HG02884 (cell line): Measurements from ENCODE around the gene HEY2.
"Not testable (repeated sequence)": the region's sequence is repeated elsewhere in the genome, so short reads cannot be mapped to it uniquely, and the experiment has no call there.

ENCODE experiments used
- ATAC-seq: cut with Tn5 transposase; IDR thresholded peaks from one replicate; pipeline ENCODE4 v1.9.1; 2021; ENCODE audit warnings: mild to moderate bottlenecking, moderate library complexity; ENCODE audit not compliant: unreplicated experiment

Gene HEY2

DNA sequence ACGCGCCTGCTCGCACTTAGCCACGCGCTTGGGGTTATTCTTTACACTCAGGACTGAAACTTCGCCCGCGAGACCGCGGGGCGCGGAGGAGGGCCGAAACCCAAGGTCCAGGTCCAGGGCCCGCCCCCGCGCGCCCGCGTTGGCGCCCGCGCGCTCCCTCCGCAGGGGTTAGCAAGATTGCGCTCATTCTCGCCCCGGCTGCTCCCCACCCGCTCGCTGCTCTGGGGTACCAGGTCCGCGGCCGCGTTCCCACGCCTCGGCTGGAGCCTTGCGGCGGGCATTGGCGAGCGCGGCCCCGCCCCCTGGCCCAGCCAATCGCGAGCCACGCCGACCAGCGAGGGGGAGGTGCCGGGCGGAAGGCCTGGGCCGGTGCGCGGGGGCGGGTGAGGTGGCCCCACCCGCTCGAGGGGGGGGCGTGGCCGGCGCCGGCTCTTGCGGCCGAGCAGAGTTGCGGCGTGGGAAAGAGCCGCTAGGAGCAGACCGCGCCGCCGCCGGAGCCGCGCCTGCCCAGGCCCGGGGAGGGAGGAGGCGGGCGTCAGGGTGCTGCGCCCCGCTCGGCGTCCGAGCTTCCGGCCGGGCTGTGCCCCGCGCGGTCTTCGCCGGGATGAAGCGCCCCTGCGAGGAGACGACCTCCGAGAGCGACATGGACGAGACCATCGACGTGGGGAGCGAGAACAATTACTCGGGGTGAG lies at the start of gene HEY2:
Gene HEY2 (plus strand): TSS at position 460 of the 692 bp plus-strand sequence. CDS start 145 bp downstream, at position 605.
- ATAC-seq, result peak; percentile 73

DNA sequence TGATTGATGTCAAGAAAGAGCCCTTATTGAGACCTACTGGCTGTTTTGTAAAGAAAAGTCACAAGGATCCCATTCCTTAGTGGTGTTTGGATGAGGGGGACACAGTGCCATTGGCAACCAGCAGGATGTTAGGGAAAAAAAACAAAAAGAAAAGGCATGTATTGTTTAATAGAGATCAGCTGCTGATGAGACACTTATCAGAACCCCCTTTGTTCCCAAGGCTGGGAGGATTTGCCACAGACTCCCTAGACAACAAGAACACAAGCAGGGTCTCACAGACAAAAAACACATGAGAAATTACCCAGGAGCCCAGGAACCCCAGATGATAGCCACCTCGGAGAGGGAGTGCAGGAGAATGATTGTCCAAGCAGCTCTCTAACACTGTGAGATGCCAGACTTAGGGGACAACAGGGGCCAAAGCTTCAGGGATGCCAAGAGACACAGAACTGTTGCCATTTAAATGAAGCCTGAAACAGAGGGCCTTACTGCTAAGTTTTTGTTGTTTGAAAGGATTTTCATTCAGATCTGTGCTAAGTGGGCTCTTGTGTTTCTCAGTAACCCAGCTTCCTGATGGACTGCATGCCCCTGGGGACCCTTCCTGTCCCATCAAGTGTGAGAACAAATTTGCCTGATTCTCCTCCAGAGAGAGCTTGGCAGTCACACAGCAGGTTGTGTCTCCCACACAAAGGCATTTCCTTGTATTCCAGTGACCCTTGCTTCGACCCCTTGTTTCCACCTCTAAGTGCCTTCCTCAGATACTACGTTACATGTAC lies 48.7 kb upstream of the HEY2 start:
- ATAC-seq, result no peak

DNA sequence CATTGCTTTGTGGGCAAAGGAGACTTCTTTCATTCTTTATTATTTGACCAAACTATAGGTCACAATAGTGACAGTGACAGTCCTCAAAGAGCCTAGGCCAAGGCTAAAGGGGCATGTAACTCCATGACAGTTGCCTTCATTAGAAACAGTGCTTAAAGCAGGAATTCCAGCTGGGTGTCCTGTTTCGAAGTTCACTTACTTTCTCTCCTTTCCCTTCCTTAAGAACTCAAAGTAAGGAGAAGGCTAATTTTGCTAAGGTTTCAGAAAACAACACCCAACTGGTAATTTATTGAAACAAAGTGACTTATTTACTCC lies 48.1 kb upstream of the HEY2 start:
- no peak for ATAC-seq

DNA sequence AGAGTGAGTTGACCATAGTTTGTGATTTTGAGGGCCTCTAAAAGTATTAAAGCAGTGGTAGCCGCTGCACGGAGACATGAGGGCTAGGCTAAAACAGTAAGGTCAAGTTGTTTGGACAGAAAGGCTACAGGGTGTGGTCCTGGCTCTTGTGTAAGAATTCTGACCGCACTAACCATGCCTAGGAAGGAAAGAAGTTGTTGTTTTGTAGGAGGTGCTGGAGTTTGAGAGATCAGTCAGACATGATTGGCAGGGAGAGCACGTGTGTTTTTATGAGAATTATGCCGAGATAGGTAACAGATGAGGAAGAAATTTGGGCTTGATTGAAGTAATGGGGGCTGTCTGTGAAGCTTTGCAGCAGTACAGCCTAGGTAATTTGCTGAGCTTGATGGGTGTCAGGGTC lies 45.5 kb upstream of the HEY2 start:
- ATAC-seq, result not testable (repeated sequence)

DNA sequence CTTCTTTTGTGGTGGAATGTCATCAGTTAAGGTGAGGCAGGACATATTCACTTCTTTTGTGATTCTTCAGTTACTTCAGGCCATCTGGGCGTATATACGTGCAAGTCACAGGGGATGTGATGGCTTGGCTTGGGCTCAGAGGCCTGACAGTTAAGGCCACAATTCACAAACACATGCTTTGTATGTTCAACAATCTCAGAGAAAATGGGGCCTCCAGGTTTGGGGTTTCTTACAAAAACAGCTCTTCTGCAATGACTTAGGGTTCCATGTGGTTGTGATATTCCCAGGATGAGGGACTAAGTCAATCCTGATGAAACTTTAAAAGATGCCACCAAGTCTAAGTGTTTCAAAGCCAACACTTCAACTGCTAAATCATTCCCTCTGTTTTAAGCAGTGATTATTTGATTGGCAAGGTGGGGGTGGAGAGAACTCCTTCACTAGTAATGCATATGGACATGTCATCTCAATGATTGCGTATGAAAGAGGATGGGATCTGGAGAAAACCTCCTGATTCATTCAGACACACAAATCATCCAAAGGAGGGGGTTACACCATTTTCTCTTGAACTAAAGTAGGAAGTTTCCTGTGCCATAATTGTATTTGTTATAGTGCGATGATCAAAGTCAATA lies 41.7 kb upstream of the HEY2 start:
- ATAC-seq, result no peak

DNA sequence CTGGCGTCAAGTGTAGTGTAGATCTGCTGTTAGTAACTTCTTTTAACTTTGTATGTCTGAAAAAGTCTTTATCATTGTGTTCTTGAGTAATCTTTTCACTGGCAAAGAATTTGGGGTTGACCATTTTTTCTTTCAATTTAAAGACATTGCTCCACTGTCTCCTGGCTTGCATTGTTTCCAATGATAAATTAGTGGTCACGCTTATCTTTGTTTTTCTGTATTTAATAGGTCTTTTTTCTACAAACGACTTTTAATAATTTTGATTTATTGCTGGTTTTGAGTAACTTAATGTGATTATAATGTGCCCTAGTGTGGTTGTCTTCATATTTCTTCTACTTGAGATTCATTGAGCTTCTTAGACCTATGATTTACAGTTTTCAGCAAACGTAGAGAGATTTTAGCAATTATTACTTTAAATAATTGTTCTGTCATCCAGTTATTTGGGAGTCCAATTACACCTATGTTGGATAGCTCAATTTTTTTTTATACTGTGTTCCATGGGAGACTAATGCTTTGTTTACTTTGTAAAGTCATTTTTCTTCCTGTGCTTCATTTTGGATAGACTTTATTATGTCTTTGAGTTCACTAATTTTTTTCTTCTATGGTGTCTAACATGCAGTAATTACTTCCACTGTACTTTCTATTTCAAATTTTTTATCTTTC lies 38.3 kb upstream of the HEY2 start:
- no peak for ATAC-seq

DNA sequence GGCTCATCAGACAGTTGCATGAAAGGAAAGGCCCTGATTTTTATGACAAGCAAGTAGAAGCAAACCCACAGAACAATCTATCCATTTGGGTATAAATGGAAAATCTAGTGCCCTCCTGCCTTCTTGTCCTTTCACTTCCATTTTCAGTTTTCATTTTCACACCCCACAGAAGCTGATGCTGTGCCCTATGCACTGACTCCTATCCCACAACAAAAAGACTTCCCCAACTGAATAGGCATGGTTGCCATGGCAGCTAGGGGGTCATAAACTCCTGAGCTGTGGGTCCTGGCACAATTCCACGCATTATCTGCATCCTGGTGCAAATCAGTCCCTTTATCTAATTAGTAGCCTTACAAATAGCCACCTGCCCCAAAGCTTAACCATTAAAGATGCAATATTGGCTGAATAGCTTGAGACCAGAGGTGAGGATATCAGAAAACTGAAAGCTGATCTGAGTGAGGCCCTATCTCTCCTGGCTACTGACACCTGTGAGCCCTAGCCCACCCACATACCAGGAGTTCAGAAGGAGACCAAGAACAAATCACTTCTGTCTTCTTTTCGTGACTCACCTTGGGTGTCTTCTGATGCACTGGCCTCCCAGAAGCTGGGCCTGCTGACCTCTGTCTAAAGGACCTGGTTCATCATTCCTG lies 34.9 kb upstream of the HEY2 start:
- ATAC-seq, result peak; percentile 42

DNA sequence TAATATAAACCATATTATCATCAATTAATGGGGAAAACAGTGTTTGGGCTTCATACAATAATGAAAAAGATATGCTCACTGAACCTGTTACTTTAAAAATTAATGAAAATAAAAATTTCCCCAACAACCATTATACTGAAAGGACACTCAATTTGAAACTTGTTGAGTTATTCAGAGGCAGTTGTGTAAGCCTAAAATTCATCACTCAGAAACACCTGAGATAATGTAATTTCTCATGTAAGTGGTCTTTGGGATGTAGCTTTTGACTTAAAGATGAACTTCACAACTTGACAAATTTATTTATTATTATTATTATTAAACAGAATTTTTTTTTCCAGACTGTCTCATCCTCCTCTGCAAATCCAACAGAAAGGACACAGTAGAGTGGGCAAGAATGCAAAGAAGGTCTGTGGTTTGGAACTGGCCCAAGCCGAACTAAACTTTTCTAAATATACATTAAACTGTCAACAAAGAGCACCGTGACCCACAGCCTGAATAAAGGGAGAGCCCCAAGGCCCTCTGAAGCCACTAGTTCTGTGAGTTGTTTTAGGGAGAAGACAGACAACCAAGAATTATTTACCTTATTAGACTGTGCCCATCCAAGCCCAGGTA lies 32.2 kb upstream of the HEY2 start:
- peak; percentile 83 for ATAC-seq

DNA sequence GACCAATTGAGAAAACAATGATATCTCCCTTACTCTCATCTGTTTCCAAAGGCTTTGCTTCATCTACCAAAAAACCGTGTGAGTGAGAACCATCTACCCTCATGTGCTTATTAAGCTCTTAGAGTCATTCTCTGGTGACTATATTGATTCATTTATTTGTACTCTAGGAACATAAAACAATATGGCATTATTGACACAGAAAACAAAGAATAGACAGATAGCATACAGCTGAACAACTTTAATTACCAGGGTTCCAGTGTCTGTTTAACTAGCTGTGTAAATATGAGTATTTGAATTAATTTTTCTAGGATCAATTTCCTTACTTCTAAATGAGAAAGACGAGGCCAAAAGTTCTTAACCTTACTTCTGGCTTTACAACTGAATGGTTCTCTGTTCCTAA lies 31.3 kb upstream of the HEY2 start:
- ATAC-seq, result no peak

DNA sequence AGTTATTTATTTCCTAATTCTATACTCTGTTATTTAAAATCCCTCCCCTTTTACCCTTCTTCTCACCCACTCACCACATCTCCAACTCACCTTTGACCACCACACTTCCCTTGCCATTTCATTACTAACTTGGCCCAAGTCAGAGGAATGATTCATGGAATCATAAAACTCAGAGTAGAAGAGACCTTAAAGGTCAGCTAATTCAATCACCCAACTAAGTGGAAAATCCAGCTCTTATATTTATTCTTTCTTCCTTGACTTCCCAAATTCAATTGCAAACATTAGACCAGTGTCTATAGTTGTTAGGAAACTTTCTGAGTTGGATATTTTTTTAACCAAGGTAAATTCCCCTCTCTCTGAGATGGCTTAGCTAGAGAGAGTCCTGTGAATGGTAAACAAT lies 26.5 kb upstream of the HEY2 start:
- ATAC-seq, result no peak

DNA sequence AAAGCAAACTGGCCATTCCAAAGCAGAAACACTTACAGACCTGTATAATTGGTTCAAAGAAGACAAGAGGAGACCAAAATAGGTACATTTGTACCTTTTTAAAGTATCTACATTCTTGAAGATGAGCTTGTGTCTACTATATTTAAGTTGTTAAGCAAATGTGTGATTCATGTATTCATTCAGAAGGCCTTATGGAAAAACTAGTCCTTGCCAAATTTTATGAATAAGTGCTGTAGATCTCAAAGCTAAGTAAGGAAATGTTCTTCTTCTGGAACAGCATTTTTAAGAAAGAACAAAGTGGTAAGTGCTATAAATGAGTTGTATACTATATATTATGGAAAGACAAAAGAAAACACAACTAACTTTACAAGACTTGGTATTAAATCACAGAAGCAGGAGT lies 22.2 kb upstream of the HEY2 start:
- ATAC-seq, result no peak

DNA sequence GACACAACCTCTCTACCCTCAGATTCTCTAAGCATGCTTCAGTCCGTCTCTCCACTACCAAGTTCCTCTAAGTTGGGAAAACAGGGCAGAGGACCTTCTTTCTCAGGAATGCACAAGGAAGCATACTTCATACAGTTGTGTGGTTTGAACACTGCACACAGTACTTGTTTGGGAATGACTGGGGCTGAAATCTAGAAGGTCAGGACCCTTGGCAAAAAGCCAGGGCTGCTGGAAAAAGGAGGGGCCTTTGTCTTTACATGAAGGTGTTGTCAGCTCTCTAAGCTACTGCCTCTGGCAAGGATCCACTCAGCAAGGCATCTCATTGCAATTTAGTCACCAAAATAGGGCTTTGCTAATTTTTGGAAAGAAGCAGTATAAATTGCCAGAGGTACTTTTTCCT lies 20.7 kb upstream of the HEY2 start:
- no peak for ATAC-seq

DNA sequence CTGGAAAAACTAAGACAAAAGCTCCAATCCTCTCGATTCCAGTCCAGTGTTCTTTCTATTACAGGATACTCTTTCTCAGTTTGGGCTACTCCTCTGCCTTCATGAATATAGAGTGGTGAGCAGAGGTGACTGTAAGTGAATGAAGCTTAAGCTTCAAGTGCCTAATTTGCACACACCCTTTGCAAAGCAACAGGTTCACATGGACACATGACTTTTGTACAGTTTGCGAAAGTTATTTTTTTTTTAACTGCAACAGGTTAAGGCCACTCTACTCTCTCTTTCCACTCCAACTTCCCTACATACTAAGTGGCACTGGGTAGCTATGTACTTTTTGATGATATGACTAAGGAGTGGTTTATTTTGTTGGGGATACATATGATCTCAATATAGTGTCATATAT lies 19.4 kb upstream of the HEY2 start:
- ATAC-seq, result no peak

DNA sequence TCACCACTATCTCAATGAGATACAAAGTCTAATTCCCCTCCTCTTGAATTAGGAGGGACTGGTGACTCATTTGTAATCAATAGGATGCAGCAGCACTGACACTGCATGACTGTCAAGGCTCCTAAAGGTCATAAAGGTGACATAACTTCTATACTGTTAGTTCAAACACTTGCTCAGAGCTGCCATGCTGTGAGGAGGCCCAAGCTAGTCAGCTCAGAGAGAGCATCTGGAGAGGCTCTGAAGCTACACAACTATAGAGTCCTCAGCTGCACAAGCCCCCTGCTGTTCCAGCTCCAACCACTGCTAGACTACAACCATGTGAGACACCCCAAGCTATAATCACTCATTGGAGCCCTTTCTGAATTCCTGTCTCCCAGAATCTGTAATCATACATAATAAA lies 17.0 kb upstream of the HEY2 start:
- ATAC-seq, result no peak

DNA sequence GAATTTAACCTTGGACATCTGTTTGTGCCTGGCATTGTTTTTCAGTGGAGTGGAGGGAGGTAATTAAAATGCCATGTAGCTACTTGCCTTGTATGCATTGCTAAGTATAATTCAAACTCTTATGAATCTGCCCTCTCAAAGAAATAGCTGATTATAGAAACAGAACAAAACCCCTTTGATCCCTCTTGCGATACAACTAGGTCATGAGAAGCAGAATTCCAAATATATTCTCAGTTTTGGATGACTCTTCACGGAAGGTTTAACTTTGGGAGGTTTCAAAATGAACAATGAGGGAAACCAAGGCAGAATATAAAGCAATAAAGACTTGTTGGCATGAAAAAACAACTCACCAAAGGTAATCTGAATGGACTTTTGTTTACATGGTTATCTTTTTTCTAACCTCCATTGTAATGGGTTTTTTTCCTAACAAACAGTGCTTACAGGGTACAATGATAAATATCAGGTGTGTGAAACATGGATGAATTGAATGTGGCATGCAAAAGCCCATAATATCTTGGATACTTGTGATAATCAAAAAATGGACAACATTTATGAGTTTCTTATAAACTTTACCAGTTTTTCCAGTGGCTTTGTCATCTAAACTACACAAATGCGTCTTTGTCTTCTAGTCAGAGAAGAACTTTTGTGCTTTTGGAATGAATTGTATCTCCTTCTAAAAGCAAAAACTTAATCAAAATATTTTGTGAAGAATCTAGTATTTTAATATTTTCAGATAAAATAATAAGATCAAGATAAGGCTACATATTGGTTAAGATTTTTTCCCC lies 15.7 kb upstream of the HEY2 start:
- ATAC-seq, result no peak

DNA sequence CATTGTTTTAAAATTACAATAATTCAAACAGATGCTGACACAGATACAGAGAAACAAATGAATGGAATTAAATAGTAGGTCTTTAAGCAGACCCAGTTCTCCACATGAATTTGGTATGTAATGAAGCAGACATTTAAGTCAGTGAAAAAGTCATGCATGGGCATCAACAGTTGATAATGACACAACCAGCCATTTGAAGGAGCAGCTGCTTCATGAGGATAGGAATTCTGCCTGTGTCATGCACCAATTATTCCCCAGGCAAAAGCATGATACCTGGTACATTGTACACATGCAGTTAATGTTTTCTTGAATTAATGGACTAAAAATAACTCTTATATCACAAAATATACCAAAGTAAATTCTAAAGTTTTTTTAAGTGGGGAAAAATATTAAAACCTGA lies 11.2 kb upstream of the HEY2 start:
- no peak for ATAC-seq

DNA sequence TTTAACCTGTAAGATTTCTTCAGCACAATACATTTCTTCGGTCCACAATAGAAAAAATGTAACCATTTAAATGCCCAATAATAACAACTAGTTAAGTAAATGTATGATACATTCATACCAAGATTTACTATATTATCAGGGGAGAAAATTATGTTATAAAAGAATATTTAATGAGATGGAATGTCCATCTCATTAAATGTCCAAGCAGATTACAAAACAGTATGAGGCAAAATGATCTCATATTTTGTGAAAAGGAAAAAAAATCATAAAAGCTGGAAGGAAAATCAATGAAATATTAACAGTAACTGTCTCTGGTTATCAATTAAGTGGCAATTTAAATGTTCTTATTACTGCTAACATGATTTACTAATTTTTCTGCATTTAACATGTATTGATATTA lies 10.1 kb upstream of the HEY2 start:
- no peak for ATAC-seq

DNA sequence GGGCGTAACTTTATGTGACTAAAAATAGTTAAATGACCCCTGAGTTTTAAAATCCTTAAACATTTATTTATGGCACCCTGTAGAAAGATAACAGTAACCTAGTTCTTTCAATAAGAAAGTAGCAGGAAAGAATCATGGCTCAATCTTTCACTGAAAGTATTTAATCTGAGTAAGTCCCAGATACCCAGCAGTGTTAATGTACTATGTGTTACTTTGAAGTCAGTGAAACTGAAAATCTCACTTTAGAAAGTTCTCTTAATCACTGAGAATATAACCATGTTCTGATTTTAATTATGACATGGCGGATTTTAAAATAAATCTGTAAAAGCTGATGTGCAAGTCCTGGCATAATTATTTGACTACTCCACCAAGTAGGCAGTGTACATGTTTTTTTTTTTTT lies 8.1 kb upstream of the HEY2 start:
- no peak for ATAC-seq

DNA sequence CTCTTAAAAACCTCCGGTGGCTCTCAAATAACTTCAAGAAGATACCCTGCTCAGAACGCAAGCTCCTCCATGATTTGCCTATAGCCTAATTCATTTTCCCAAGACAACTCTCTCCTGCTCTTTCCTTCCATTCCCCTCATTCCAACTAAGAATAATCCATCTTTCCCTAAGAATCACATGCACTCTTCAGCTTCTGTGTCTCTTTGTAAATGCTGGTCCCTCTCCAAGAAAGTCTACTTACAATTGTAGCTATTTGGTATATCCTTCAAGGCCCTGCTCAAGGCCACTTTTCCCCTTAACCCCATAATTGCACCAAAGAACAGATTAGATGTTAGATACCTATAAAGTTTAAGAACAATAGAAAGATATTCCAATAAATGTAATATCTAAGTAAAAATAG lies 7.4 kb upstream of the HEY2 start:
- no peak for ATAC-seq

DNA sequence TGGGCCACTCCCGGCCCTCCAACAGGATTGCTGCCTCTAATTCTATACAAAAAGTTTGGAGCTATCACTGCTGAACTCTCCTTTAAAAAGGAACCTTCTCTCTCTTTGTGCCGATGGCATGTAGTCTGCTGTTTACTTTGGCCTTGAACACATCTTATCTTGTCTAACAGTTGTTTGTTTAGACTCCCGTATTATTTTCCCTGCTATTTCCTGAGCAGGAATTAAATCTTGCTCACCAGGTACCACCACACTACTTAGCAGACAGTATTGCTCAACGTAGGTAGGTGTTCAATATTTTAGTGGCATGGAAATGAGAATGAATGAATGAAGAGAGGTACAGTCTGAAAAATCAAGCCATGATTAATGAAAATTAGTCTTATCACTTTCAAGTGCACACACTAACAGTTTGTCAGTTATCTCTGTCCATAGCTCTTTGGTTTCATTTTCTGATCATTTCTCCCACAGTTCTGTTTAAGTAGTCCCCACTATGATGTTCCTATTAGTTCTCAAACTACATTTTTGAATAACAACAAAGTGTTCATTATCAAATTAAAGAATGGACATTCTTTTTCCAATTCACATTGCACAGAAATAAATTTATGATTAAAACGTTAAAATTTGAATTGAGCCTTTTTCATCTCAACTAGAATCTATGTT lies 6.8 kb upstream of the HEY2 start:
- ATAC-seq, result no peak
